Heart left ventricle (tissue), 16 donors: ENCODE measurements around the gene MRPL33. TPM values are rescaled to one million over a fixed set of nuclear protein-coding genes. Genes with fewer than 3 reads are reported as not detected.

Experiments used
- ATAC-seq, 4 donors: fragments of 200-7000 bp; cut with Tn5 transposase; one replicate each; pipeline ENCODE4 v1.9.1; 2020 to 2022; ENCODE audit warnings: moderate library complexity in 4 of 4, mild to moderate bottlenecking in 3 of 4, moderate number of reproducible peaks in 1 of 4
- DNase-seq, 5 donors: peaks; one replicate each; pipeline ENCODE4 v3.0.0-alpha.2; 2020
- H3K27ac ChIP-seq, 12 donors: fragments of 200-600 bp; sonication (generic) in 4 of 12; one replicate each; pipeline versions ENCODE4 v1.5.0 to v1.8.0; 2016 to 2022; ENCODE audit warnings: mild to moderate bottlenecking in 2 of 12
- H3K27me3 ChIP-seq, 9 donors: fragments of 200-600 bp; sonication (generic) in 2 of 9; one replicate each; pipeline versions ENCODE4 v1.5.1 to v1.8.0; 2016 to 2022; ENCODE audit warnings: mild to moderate bottlenecking in 3 of 9
- H3K36me3 ChIP-seq, 9 donors: fragments of 200-600 bp; sonication (generic) in 2 of 9; one replicate each; pipeline versions ENCODE4 v1.5.0 to v1.8.0; 2018 to 2022; ENCODE audit warnings: mild to moderate bottlenecking in 2 of 9
- H3K4me1 ChIP-seq, 12 donors: fragments of 200-600 bp; sonication (generic) in 4 of 12; one replicate each; pipeline versions ENCODE4 v1.5.0 to v1.8.0; 2016 to 2022; ENCODE audit warnings: mild to moderate bottlenecking in 3 of 12
- H3K4me3 ChIP-seq, 12 donors: fragments of 200-600 bp; sonication (generic) in 4 of 12; one replicate each; pipeline versions ENCODE4 v1.5.0 to v1.8.0; 2017 to 2022; ENCODE audit warnings: mild to moderate bottlenecking in 9 of 12, moderate library complexity in 4 of 12
- H3K9me3 ChIP-seq, 12 donors: fragments of 200-600 bp; sonication (generic) in 4 of 12; one replicate each; pipeline versions ENCODE4 v1.5.0 to v1.8.0; 2016 to 2022; ENCODE audit warnings: mild to moderate bottlenecking in 1 of 12
- POLR2A ChIP-seq, 2 donors: fragments of 450-650 bp; IDR thresholded peaks; one replicate each; pipeline ENCODE4 v1.6.1; 2017; ENCODE audit warnings: antibody characterized with exemption in 2 of 2, mild to moderate bottlenecking in 2 of 2, moderate library complexity in 2 of 2
- WGBS, 4 donors: extraction: QIAGEN DNeasy Blood & Tissue Kit in 2 of 4; methylation state at CpG; one replicate each; pipeline versions ENCODE4 v1.1.5 to v1.1.7; 2013 to 2018; 5-methylcytosine and 5-hydroxymethylcytosine counted together
- intact Hi-C, 10 donors: fragments of 100-400 bp; cut with DNase I; formaldehyde crosslinking; loops; one replicate each; pipeline versions ENCODE4 v1.11.1 to v1.14.2; 2022
- polyA plus RNA-seq, 2 donors: library from polyadenylated mRNA; stranded (reverse); fragments of 200-250 nt; gene quantifications; one replicate each; pipeline ENCODE4 v1.2.3, GENCODE V29; 2013
- total RNA-seq, 9 donors: library from RNA; depleted of rRNA in 2 of 9; stranded (reverse); fragments of >200 nt in 2 of 9; fragmentation: NEBNext Ultra II Directional in 3 of 9; extraction: Animal tissue kit (Norgen Biotek cat#: 25700) in 3 of 9; gene quantifications; one replicate each; pipeline versions ENCODE4 v1.1.0 to v1.2.4, GENCODE V29; 2016 to 2023
- TF ChIP-seq, protein P1 (sequence below), 12 donors: fragments of 200-600 bp; sonication (generic) in 4 of 12; IDR thresholded peaks; one replicate each; pipeline versions ENCODE4 v1.5.0 to v1.8.0; 2018 to 2022; ENCODE audit warnings: antibody characterized with exemption in 12 of 12, mild to moderate bottlenecking in 5 of 12
- donor health status: ischemic (EF 13 %, LVEDD 7.1; RV severe dilation, severe dysfunction).
- donor health status: healthy with polysubstance abuse.
- donor health status: DM: no; HTN: yes; CAD: no.
- donor health status: DM: no; HTN: no; CAD: no.
- donor health status: ischemic (EF 25% LVEDD 6.9; RV normal size, moderate dysfunction).
- donor health status: ischemic (EF 25% LVEDD 5.7; RV mildly dilated, moderate dysfunction).
- donor health status: healthy.
- donor health status: DM: yes; HTN: yes; CAD: no.
- donor health status: ischemic (EF 35%, LVEDD 5.7; RV mildly dilated, moderate dysfunction).
- donor health status: nonischemic (EF 11% LVEDD 7.7; RV severe dilation, severe dysfunction).
- donor health status: DM: yes; HTN: yes; CAD: no.
- donor health status: PGD.
- donor health status: ischemic (EF 29% LVEDD 5.4; RV normal size, mild dysfunction).
- donor health status: nonischemic (EF 23%, LVEDD 6.1; RV moderate dilation, normal function).

MRPL33 gene
- total and polyA plus RNA-seq, 11 donors: 163 to 901 (median 305) TPM

- H3K36me3 ChIP-seq: no peaks in the 10 kb centered on the region
- H3K27me3 ChIP-seq: no peaks in the 10 kb centered on the region
- no peak for TF ChIP-seq POLR2A (IDR thresholded peaks at IDR 0.05)
- peaks cover 0 to 35% (median 18%) of the 10 kb centered on the region in 12 donors for H3K4me1 ChIP-seq
- H3K27ac ChIP-seq: no peak overlapping the region
- H3K4me3 ChIP-seq: no peak overlapping the region
- intact Hi-C loops: no loop called here
- 93 to 99% (median 97%) methylated on average over 2 of the region's 2 CpGs for WGBS, 4 donors
- no peak for DNase-seq
- no peaks in the 10 kb centered on the region for H3K9me3 ChIP-seq
- ATAC-seq: no peak
Observed at GRCh38 chr2:27803046-27803445, 31.5 kb downstream of the MRPL33 start.

- Histone ChIP-seq H3K27me3 (no peaks in the 10 kb centered on the region), H3K4me1 (peaks cover 0 to 29% (median 13%) of the 10 kb centered on the region in 12 donors), H3K36me3 (no peaks in the 10 kb centered on the region), H3K4me3 (no peak overlapping the region), H3K27ac (no peak overlapping the region), H3K9me3 (no peaks in the 10 kb centered on the region)
- intact Hi-C loops: no loop called here
- TF ChIP-seq, protein P1, sequence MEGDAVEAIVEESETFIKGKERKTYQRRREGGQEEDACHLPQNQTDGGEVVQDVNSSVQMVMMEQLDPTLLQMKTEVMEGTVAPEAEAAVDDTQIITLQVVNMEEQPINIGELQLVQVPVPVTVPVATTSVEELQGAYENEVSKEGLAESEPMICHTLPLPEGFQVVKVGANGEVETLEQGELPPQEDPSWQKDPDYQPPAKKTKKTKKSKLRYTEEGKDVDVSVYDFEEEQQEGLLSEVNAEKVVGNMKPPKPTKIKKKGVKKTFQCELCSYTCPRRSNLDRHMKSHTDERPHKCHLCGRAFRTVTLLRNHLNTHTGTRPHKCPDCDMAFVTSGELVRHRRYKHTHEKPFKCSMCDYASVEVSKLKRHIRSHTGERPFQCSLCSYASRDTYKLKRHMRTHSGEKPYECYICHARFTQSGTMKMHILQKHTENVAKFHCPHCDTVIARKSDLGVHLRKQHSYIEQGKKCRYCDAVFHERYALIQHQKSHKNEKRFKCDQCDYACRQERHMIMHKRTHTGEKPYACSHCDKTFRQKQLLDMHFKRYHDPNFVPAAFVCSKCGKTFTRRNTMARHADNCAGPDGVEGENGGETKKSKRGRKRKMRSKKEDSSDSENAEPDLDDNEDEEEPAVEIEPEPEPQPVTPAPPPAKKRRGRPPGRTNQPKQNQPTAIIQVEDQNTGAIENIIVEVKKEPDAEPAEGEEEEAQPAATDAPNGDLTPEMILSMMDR (IDR thresholded peaks at IDR 0.05): no peak
- no peak for TF ChIP-seq POLR2A (IDR thresholded peaks at IDR 0.05)
- DNase-seq (no peak), ATAC-seq (no peak)
Observed at GRCh38 chr2:27804146-27804545, 32.6 kb downstream of the MRPL33 start.

DNA sequence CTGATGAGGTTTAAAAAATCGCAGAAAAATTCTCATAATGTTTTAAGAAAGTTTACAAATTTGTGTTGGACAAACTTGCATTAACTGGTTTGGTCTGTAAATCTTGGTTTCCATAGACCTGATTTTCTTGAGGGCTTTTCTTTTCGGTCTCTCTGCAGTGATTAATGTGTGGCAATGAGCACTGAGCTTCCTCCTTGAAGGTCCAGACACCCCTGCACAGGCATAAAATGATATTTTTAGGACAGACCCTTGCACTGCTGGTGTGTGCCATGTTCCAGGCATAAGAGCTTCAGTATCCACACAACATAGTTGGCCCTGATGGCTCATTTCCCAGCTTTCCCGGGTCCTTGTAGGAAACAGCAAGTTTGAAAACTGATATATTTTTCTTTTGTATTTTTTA lies 33.7 kb downstream of the MRPL33 start:
- Histone ChIP-seq H3K27me3 (no peaks in the 10 kb centered on the region), H3K9me3 (no peaks in the 10 kb centered on the region), H3K4me3 (no peak overlapping the region), H3K4me1 (peaks cover 0 to 31% (median 5%) of the 10 kb centered on the region in 12 donors), H3K27ac (peak overlapping the region in 1 of 12 donors; percentile 18), H3K36me3 (no peaks in the 10 kb centered on the region)
- no peak for DNase-seq
- peak in 1 of 4 donors; percentile 43 for ATAC-seq
- 51 to 71% (median 65%) methylated on average over 3 of the region's 3 CpGs for WGBS, 4 donors
- intact Hi-C loops: no loop called here
- TF ChIP-seq POLR2A (IDR thresholded peaks at IDR 0.05): no peak

- 95 to 98% (median 97%) methylated on average over 5 of the region's 5 CpGs for WGBS, 4 donors
- no peak for ATAC-seq
- no peaks in the 10 kb centered on the region for H3K36me3 ChIP-seq
- no peaks in the 10 kb centered on the region for H3K27me3 ChIP-seq
- TF ChIP-seq POLR2A (IDR thresholded peaks at IDR 0.05): no peak
- TF ChIP-seq, protein P1 (IDR thresholded peaks at IDR 0.05): no peak
- H3K4me1 ChIP-seq: peaks cover 0 to 37% (median 0%) of the 10 kb centered on the region in 12 donors
- H3K9me3 ChIP-seq: no peaks in the 10 kb centered on the region
- DNase-seq: no peak
- H3K4me3 ChIP-seq: no peak overlapping the region
- H3K27ac ChIP-seq: no peak overlapping the region
- intact Hi-C loops: no loop called here
Observed at GRCh38 chr2:27806311-27807059, 35.0 kb downstream of the MRPL33 start.

- Histone ChIP-seq H3K4me3 (no peak overlapping the region), H3K9me3 (no peaks in the 10 kb centered on the region), H3K4me1 (peaks cover 0 to 37% (median 0%) of the 10 kb centered on the region in 12 donors), H3K27ac (no peak overlapping the region), H3K36me3 (no peaks in the 10 kb centered on the region), H3K27me3 (no peaks in the 10 kb centered on the region)
- ATAC-seq (peak in 2 of 4 donors; percentile 64), DNase-seq (no peak)
- TF ChIP-seq, protein P1 (IDR thresholded peaks at IDR 0.05): peak; percentile 24 to 61 (median 48)
- TF ChIP-seq POLR2A (IDR thresholded peaks at IDR 0.05): no peak
- intact Hi-C loops: no loop called here
- 74 to 81% (median 77%) methylated on average over 4 of the region's 4 CpGs for WGBS, 4 donors
Observed at GRCh38 chr2:27807476-27807875, 36.0 kb downstream of the MRPL33 start.
